Stimulated activated memory B cell treated with anti-CD40 and anti-IgM and Interleukin-4, amounts not matched to agents 10 μg/mL and 1 μg/mL and 100 μg/mL, for 72 hours (primary cell): ENCODE measurements around the gene SAMSN1.
A peak's percentile ranks its signal among the peaks of the same experiment; 100 is the strongest.

Experiments
- ATAC-seq: fragments of 150-1000 bp; cut with Tn5 transposase; 2 replicates; pipeline ENCODE4 v1.10.0; 2021
- H3K27ac Mint-ChIP-seq: one replicate; pipeline ENCODE4 v1.8.0; 2022; ENCODE audit warnings: mild to moderate bottlenecking, mixed read lengths
- H3K27me3 Mint-ChIP-seq: one replicate; pipeline ENCODE4 v1.8.0; 2022; ENCODE audit warnings: mixed read lengths
- H3K36me3 Mint-ChIP-seq: one replicate; pipeline ENCODE4 v1.8.0; 2022; ENCODE audit warnings: mixed read lengths
- H3K4me1 Mint-ChIP-seq: one replicate; pipeline ENCODE4 v1.8.0; 2022; ENCODE audit warnings: mixed read lengths
- H3K4me3 Mint-ChIP-seq: one replicate; pipeline ENCODE4 v1.8.0; 2022; ENCODE audit warnings: mild to moderate bottlenecking, moderate library complexity, mixed read lengths
- H3K9me3 Mint-ChIP-seq: one replicate; pipeline ENCODE4 v1.8.0; 2022; ENCODE audit warnings: mixed read lengths

SAMSN1 gene

GRCh38 chr21:14573244-14573643, 27.1 kb upstream of the SAMSN1 start:
- no peak for ATAC-seq
- H3K27ac Mint-ChIP-seq: peak overlapping the region; percentile 78
- H3K27me3 Mint-ChIP-seq: no peaks in the 10 kb centered on the region
- peaks cover 52% of the 10 kb centered on the region for H3K4me1 Mint-ChIP-seq
- H3K36me3 Mint-ChIP-seq: peaks cover 43% of the 10 kb centered on the region
- H3K4me3 Mint-ChIP-seq: no peak overlapping the region
- H3K9me3 Mint-ChIP-seq: no peaks in the 10 kb centered on the region

GRCh38 chr21:14572204-14572780, 26.2 kb upstream of the SAMSN1 start:
- Mint-ChIP-seq H3K9me3 (no peaks in the 10 kb centered on the region), H3K27ac (peak overlapping the region; percentile 78), H3K4me1 (peaks cover 51% of the 10 kb centered on the region), H3K36me3 (peaks cover 33% of the 10 kb centered on the region), H3K4me3 (peak overlapping the region; percentile 19), H3K27me3 (no peaks in the 10 kb centered on the region)
- peak; percentile 63 for ATAC-seq

- peaks cover 21% of the 10 kb centered on the region for H3K36me3 Mint-ChIP-seq
- peaks cover 53% of the 10 kb centered on the region for H3K4me1 Mint-ChIP-seq
- no peak for ATAC-seq
- H3K4me3 Mint-ChIP-seq: no peak overlapping the region
- H3K9me3 Mint-ChIP-seq: no peaks in the 10 kb centered on the region
- peak overlapping the region; percentile 25 for H3K27ac Mint-ChIP-seq
- no peaks in the 10 kb centered on the region for H3K27me3 Mint-ChIP-seq
Observed at GRCh38 chr21:14569868-14570267, 23.8 kb upstream of the SAMSN1 start.

GRCh38 chr21:14569026-14569621, 23.0 kb upstream of the SAMSN1 start:
- Mint-ChIP-seq H3K27ac (peak overlapping the region; percentile 83), H3K36me3 (peaks cover 28% of the 10 kb centered on the region), H3K4me3 (no peak overlapping the region), H3K4me1 (peaks cover 53% of the 10 kb centered on the region), H3K9me3 (no peaks in the 10 kb centered on the region), H3K27me3 (no peaks in the 10 kb centered on the region)
- no peak for ATAC-seq

GRCh38 chr21:14567331-14568279, 21.5 kb upstream of the SAMSN1 start:
- no peaks in the 10 kb centered on the region for H3K27me3 Mint-ChIP-seq
- peaks cover 43% of the 10 kb centered on the region for H3K4me1 Mint-ChIP-seq
- no peak overlapping the region for H3K4me3 Mint-ChIP-seq
- H3K9me3 Mint-ChIP-seq: no peaks in the 10 kb centered on the region
- H3K27ac Mint-ChIP-seq: peak overlapping the region; percentile 83
- peaks cover 25% of the 10 kb centered on the region for H3K36me3 Mint-ChIP-seq
- ATAC-seq: peak; percentile 75

GRCh38 chr21:14566894-14567293, 20.8 kb upstream of the SAMSN1 start:
- Mint-ChIP-seq H3K9me3 (no peaks in the 10 kb centered on the region), H3K27ac (peak overlapping the region; percentile 83), H3K4me1 (peaks cover 37% of the 10 kb centered on the region), H3K4me3 (peak overlapping the region; percentile 40), H3K36me3 (peaks cover 22% of the 10 kb centered on the region), H3K27me3 (no peaks in the 10 kb centered on the region)
- no peak for ATAC-seq

- Mint-ChIP-seq H3K27ac (peak overlapping the region; percentile 88), H3K4me1 (peaks cover 42% of the 10 kb centered on the region), H3K9me3 (peaks cover 5% of the 10 kb centered on the region), H3K27me3 (no peaks in the 10 kb centered on the region), H3K36me3 (peaks cover 45% of the 10 kb centered on the region), H3K4me3 (no peak overlapping the region)
- ATAC-seq: no peak
Observed at GRCh38 chr21:14562959-14563358, 16.8 kb upstream of the SAMSN1 start.

GRCh38 chr21:14560555-14560954, 14.4 kb upstream of the SAMSN1 start:
- peaks cover 51% of the 10 kb centered on the region for H3K4me1 Mint-ChIP-seq
- H3K4me3 Mint-ChIP-seq: no peak overlapping the region
- peaks cover 5% of the 10 kb centered on the region for H3K9me3 Mint-ChIP-seq
- peaks cover 49% of the 10 kb centered on the region for H3K36me3 Mint-ChIP-seq
- peak overlapping the region; percentile 88 for H3K27ac Mint-ChIP-seq
- no peaks in the 10 kb centered on the region for H3K27me3 Mint-ChIP-seq
- ATAC-seq: no peak

- peaks cover 56% of the 10 kb centered on the region for H3K4me1 Mint-ChIP-seq
- H3K4me3 Mint-ChIP-seq: no peak overlapping the region
- peaks cover 5% of the 10 kb centered on the region for H3K9me3 Mint-ChIP-seq
- ATAC-seq: no peak
- H3K27me3 Mint-ChIP-seq: no peaks in the 10 kb centered on the region
- peaks cover 49% of the 10 kb centered on the region for H3K36me3 Mint-ChIP-seq
- peak overlapping the region; percentile 88 for H3K27ac Mint-ChIP-seq
Observed at GRCh38 chr21:14560139-14560538, 14.0 kb upstream of the SAMSN1 start.

- peak; percentile 97 for ATAC-seq
- Mint-ChIP-seq H3K27me3 (no peaks in the 10 kb centered on the region), H3K4me3 (peak overlapping the region; percentile 52), H3K27ac (peak overlapping the region; percentile 88), H3K4me1 (peaks cover 66% of the 10 kb centered on the region), H3K9me3 (peaks cover 5% of the 10 kb centered on the region), H3K36me3 (peaks cover 41% of the 10 kb centered on the region)
Observed at GRCh38 chr21:14559102-14559501, 13.0 kb upstream of the SAMSN1 start.

- peaks cover 43% of the 10 kb centered on the region for H3K36me3 Mint-ChIP-seq
- H3K27me3 Mint-ChIP-seq: no peaks in the 10 kb centered on the region
- H3K4me1 Mint-ChIP-seq: peaks cover 74% of the 10 kb centered on the region
- H3K9me3 Mint-ChIP-seq: peaks cover 5% of the 10 kb centered on the region
- H3K4me3 Mint-ChIP-seq: peak overlapping the region; percentile 63
- peak overlapping the region; percentile 88 for H3K27ac Mint-ChIP-seq
- peak; percentile 64 for ATAC-seq
Observed at GRCh38 chr21:14557413-14557812, 11.3 kb upstream of the SAMSN1 start.

- H3K36me3 Mint-ChIP-seq: peaks cover 25% of the 10 kb centered on the region
- no peak for ATAC-seq
- peak overlapping the region; percentile 88 for H3K27ac Mint-ChIP-seq
- H3K27me3 Mint-ChIP-seq: no peaks in the 10 kb centered on the region
- H3K4me3 Mint-ChIP-seq: peak overlapping the region; percentile 3
- H3K9me3 Mint-ChIP-seq: peaks cover 2% of the 10 kb centered on the region
- peaks cover 73% of the 10 kb centered on the region for H3K4me1 Mint-ChIP-seq
Observed at GRCh38 chr21:14554948-14555347, 8.8 kb upstream of the SAMSN1 start.

- H3K27me3 Mint-ChIP-seq: no peaks in the 10 kb centered on the region
- H3K27ac Mint-ChIP-seq: peak overlapping the region; percentile 42
- no peaks in the 10 kb centered on the region for H3K9me3 Mint-ChIP-seq
- ATAC-seq: no peak
- no peak overlapping the region for H3K4me3 Mint-ChIP-seq
- peaks cover 24% of the 10 kb centered on the region for H3K36me3 Mint-ChIP-seq
- H3K4me1 Mint-ChIP-seq: peaks cover 71% of the 10 kb centered on the region
Observed at GRCh38 chr21:14553422-14553821, 7.3 kb upstream of the SAMSN1 start.

GRCh38 chr21:14551741-14552140, 5.6 kb upstream of the SAMSN1 start:
- H3K9me3 Mint-ChIP-seq: no peaks in the 10 kb centered on the region
- no peak for ATAC-seq
- no peaks in the 10 kb centered on the region for H3K27me3 Mint-ChIP-seq
- peaks cover 59% of the 10 kb centered on the region for H3K4me1 Mint-ChIP-seq
- peaks cover 19% of the 10 kb centered on the region for H3K36me3 Mint-ChIP-seq
- no peak overlapping the region for H3K27ac Mint-ChIP-seq
- no peak overlapping the region for H3K4me3 Mint-ChIP-seq

GRCh38 chr21:14550135-14550534, 4.0 kb upstream of the SAMSN1 start:
- Mint-ChIP-seq H3K4me1 (peaks cover 42% of the 10 kb centered on the region), H3K4me3 (no peak overlapping the region), H3K27me3 (no peaks in the 10 kb centered on the region), H3K36me3 (peaks cover 25% of the 10 kb centered on the region), H3K27ac (peak overlapping the region; percentile 73), H3K9me3 (no peaks in the 10 kb centered on the region)
- ATAC-seq: no peak
